Suprapubic skin (tissue), 3 donors: ENCODE results near the gene RPS2.
A peak's percentile ranks its signal among the peaks of the same experiment; 100 is the strongest.

Experiments
- CTCF ChIP-seq, 2 donors: fragments of 200-600 bp in 1 of 2; fragments of 450-650 bp in 1 of 2; sonication (generic) in 1 of 2; IDR thresholded peaks; one replicate each; pipeline ENCODE4 v1.5.1; 2016 to 2019; ENCODE audit warnings: antibody characterized with exemption in 2 of 2, mild to moderate bottlenecking in 1 of 2, moderate library complexity in 1 of 2
- EP300 ChIP-seq: sonication (generic); formaldehyde crosslinking; IDR thresholded peaks from one replicate; pipeline ENCODE4 v1.6.1; 2017; ENCODE audit warnings: antibody characterized with exemption
- POLR2A ChIP-seq, 2 donors: fragments of 450-650 bp; IDR thresholded peaks; one replicate each; pipeline ENCODE4 v1.6.1; 2017; ENCODE audit warnings: antibody characterized with exemption in 2 of 2, mild to moderate bottlenecking in 2 of 2, moderate library complexity in 2 of 2

GRCh38 chr16:2003827-2004641 lies 39.4 kb upstream of the RPS2 start:
- TF ChIP-seq CTCF (IDR thresholded peaks at IDR 0.05) (peak; percentile 77 to 96), EP300 (no peak), POLR2A (IDR thresholded peaks at IDR 0.05) (no peak)
